Endothelial cell of umbilical vein (primary cell): Measurements from ENCODE around the gene STH. TPM values are rescaled to one million over a fixed set of nuclear protein-coding genes. Genes with fewer than 3 reads are reported as not detected.

Experiments used
- BruUV-seq: library from RNA; stranded (reverse); fragments of 400-500 nt; replicated peaks from 2 replicates; lab custom pipeline; 2021; lab: Mats Ljungman, UMichigan
- CTCF ChIA-PET: fragments of 300-600, 350-600 bp; sonication (Branson Sonifier 250); formaldehyde crosslinking; loops from one replicate; lab custom pipeline; 2021; ENCODE audit warnings: antibody characterized with exemption, inconsistent platforms; lab: Charles Lee
- POLR2A ChIA-PET: fragments of 300-600, 350-600 bp; sonication (Branson Sonifier 250); formaldehyde crosslinking; loops from one replicate; lab custom pipeline; 2021; ENCODE audit warnings: antibody characterized with exemption, inconsistent platforms; lab: Charles Lee
- DNase-seq: peaks from one replicate; pipeline ENCODE4 v3.0.0-alpha.2; 2011; ENCODE audit warnings: low read depth, low spot score
- FAIRE-seq: peaks from 2 replicates; lab custom pipeline; 2011; peaks lifted over from hg19 to GRCh38; lab: Jason Lieb, UNC
- H2AFZ ChIP-seq: 2 replicates; pipeline ENCODE4 v1.6.0; 2012; ENCODE audit warnings: low read depth, low read length, control low read depth, inconsistent platforms
- H3K27ac ChIP-seq: 2 replicates; pipeline ENCODE4 v1.5.1; 2011; ENCODE audit warnings: low read depth, mild to moderate bottlenecking, control low read depth, low read length, moderate library complexity; ENCODE audit not compliant: insufficient read depth
- H3K27me3 ChIP-seq, 2 experiments: 2 replicates each; pipeline versions ENCODE4 v1.6.0 to v1.6.1; 2011; ENCODE audit warnings: low read length in 2 of 2, mixed read lengths in 1 of 2; ENCODE audit not compliant: control insufficient read depth in 2 of 2, insufficient read depth in 2 of 2
- H3K36me3 ChIP-seq, 2 experiments: 2 replicates in 1 of 2; 3 replicates in 1 of 2; pipeline ENCODE4 v1.5.1; 2011; ENCODE audit warnings: low read length in 2 of 2, mild to moderate bottlenecking in 1 of 2, moderate library complexity in 1 of 2; ENCODE audit not compliant: control insufficient read depth in 2 of 2, insufficient read depth in 2 of 2; ENCODE audit errors: extremely low read depth in 1 of 2
- H3K4me1 ChIP-seq: 3 replicates; pipeline ENCODE4 v1.5.1; 2011; ENCODE audit warnings: mild to moderate bottlenecking, low read length; ENCODE audit not compliant: control insufficient read depth, insufficient read depth; ENCODE audit errors: extremely low read depth
- H3K4me2 ChIP-seq: 2 replicates; pipeline ENCODE4 v1.6.1; 2011; ENCODE audit warnings: low read length, control low read depth, mixed read lengths; ENCODE audit not compliant: insufficient read depth
- H3K4me3 ChIP-seq, 3 experiments: fragments of 200-600 bp in 1 of 3; sonication (generic), shearing (Covaris generic) in 1 of 3; replicated peaks in 1 of 3; 2 replicates each; pipeline ENCODE4 v1.5.1; 2011 to 2016; ENCODE audit warnings: control low read depth in 3 of 3, low read length in 3 of 3, mild to moderate bottlenecking in 2 of 3, inconsistent platforms in 1 of 3, low read depth in 1 of 3, moderate library complexity in 1 of 3; ENCODE audit not compliant: insufficient read depth in 1 of 3
- H3K79me2 ChIP-seq: 2 replicates; pipeline ENCODE4 v1.6.0; 2012; ENCODE audit warnings: low read length, inconsistent platforms; ENCODE audit not compliant: control insufficient read depth, insufficient read depth
- H3K9ac ChIP-seq: replicated peaks from 2 replicates; pipeline ENCODE3; 2011; ENCODE audit warnings: low read length, control low read depth; ENCODE audit not compliant: insufficient read depth; ENCODE audit errors: extremely low read depth
- H3K9me1 ChIP-seq: replicated peaks from 3 replicates; pipeline ENCODE4 v1.6.0; 2011; ENCODE audit warnings: mild to moderate bottlenecking, low read length; ENCODE audit not compliant: control insufficient read depth, insufficient read depth; ENCODE audit errors: extremely low read depth
- H3K9me3 ChIP-seq: replicated peaks from 2 replicates; pipeline ENCODE4 v1.5.1; 2012; ENCODE audit warnings: low read length, inconsistent platforms; ENCODE audit not compliant: control insufficient read depth, insufficient read depth
- H4K20me1 ChIP-seq: replicated peaks from 2 replicates; pipeline ENCODE3; 2011; ENCODE audit warnings: mild to moderate bottlenecking, low read length; ENCODE audit not compliant: control insufficient read depth, insufficient read depth; ENCODE audit errors: extremely low read depth
- CTCF ChIP-seq, 2 donors: IDR thresholded peaks; 1 replicate in 1 of 2; 2 replicates in 1 of 2; pipeline ENCODE4 v1.5.1; 2011; ENCODE audit warnings: low read length in 2 of 2, mild to moderate bottlenecking in 2 of 2, moderate library complexity in 2 of 2, control low read depth in 1 of 2, inconsistent platforms in 1 of 2, low read depth in 1 of 2; ENCODE audit not compliant: insufficient read depth in 1 of 2; ENCODE audit errors: extremely low read depth in 1 of 2
- EZH2 ChIP-seq: IDR thresholded peaks from 2 replicates; pipeline ENCODE4 v1.6.1; 2012; ENCODE audit warnings: borderline replicate concordance, low read depth, mild to moderate bottlenecking, moderate library complexity, low read length, inconsistent platforms; ENCODE audit not compliant: severe bottlenecking
- FOS ChIP-seq: IDR thresholded peaks from 2 replicates; pipeline ENCODE4 v1.6.1; 2011; ENCODE audit warnings: mild to moderate bottlenecking, low read length, moderate library complexity, borderline replicate concordance; ENCODE audit not compliant: insufficient read depth
- GATA2 ChIP-seq: IDR thresholded peaks from 2 replicates; pipeline ENCODE4 v1.7.0; 2011; ENCODE audit warnings: low read depth, mild to moderate bottlenecking, moderate library complexity, mixed read lengths, low read length; ENCODE audit not compliant: insufficient read length, insufficient read depth
- JUN ChIP-seq: IDR thresholded peaks from 2 replicates; pipeline ENCODE4 v1.6.1; 2011; ENCODE audit warnings: borderline replicate concordance, low read depth; ENCODE audit not compliant: insufficient read length, insufficient read depth
- MAX ChIP-seq: IDR thresholded peaks from 2 replicates; pipeline ENCODE4 v1.6.1; 2011; ENCODE audit not compliant: insufficient read depth, insufficient read length
- MYC ChIP-seq: IDR thresholded peaks from one replicate; pipeline ENCODE4 v1.6.1; 2011; ENCODE audit warnings: mild to moderate bottlenecking, low read depth, low read length
- POLR2A ChIP-seq: IDR thresholded peaks from 2 replicates; pipeline ENCODE4 v1.6.1; 2012; ENCODE audit warnings: low read depth, mild to moderate bottlenecking, control low read depth, low read length
- POLR2AphosphoS5 ChIP-seq: IDR thresholded peaks from 2 replicates; pipeline ENCODE4 v1.6.1; 2012; ENCODE audit warnings: low read depth, mild to moderate bottlenecking, control low read depth, low read length, moderate library complexity; ENCODE audit not compliant: insufficient read depth
- dilution Hi-C: fragments of 300-500 bp; cut with MboI; formaldehyde crosslinking; loops from one replicate; pipeline ENCODE4 v1.15.0; 2019; ENCODE audit warnings: low sequenced_read_pairs; ENCODE audit not compliant: extremely low pct_ligation_motif_present
- intact Hi-C: fragments of 100-400 bp; cut with micrococcal nuclease; formaldehyde crosslinking; loops from one replicate; pipeline ENCODE4 v1.10.0; 2022
- polyA plus RNA-seq, 4 experiments: library from polyadenylated mRNA; depleted of rRNA in 3 of 4; stranded (reverse) in 3 of 4; unstranded in 1 of 4; fragments of >200 nt; gene quantifications; 2 replicates each; pipeline versions ENCODE4 v1.2.1 to v1.2.3, GENCODE V29; 2011 to 2012; ENCODE audit warnings: missing spikeins in 1 of 4
- total RNA-seq: library from RNA; stranded (reverse); gene quantifications from 2 replicates; pipeline ENCODE4 v1.2.3, GENCODE V29; 2021

Gene STH
- total and polyA plus RNA-seq, 2 donors (not counting 3 experiments of a cell fraction or from before 2014, with no cell fraction given): not detected

- Histone ChIP-seq H3K9ac (no peak overlapping the region), H3K4me3 (no peak overlapping the region), H3K4me1 (no peaks in the 10 kb centered on the region), H3K27me3 (no peaks in the 10 kb centered on the region), H3K79me2 (no peaks in the 10 kb centered on the region), H3K9me3 (no peaks in the 10 kb centered on the region), H3K4me2 (no peak overlapping the region), H3K27ac (no peak overlapping the region), H2AFZ (no peak overlapping the region), H4K20me1 (no peaks in the 10 kb centered on the region), H3K9me1 (no peaks in the 10 kb centered on the region), H3K36me3 (peaks cover 36 to 55% of the 10 kb centered on the region in 2 experiments)
- CTCF ChIA-PET: interaction anchor here (0.5 to 2.4 kb wide), 4 partner anchors 9 to 158 kb away, joined by 3 to 15 read pairs (median 4); partner anchors contain the start of gene KANSL1
- dilution Hi-C loops (no loop called here), intact Hi-C loops (no loop called here)
- DNase-seq (no peak), FAIRE-seq (no peak)
- no peak for TF ChIP-seq POLR2A
- no TSS peak for BruUV-seq
- POLR2A ChIA-PET: interaction anchor here (0.7 kb wide), 1 partner anchor 804 kb away, joined by 4 read pairs; no protein-coding TSS in a partner anchor
Observed at GRCh38 chr17:46035112-46035818, 36.2 kb downstream of the STH start.

GRCh38 chr17:46036491-46036890 lies 37.4 kb downstream of the STH start:
- ChIA-PET CTCF (interaction anchor here (1.4 to 2.4 kb wide), 3 partner anchors 8 to 157 kb away, joined by 3 to 15 read pairs (median 5); partner anchors contain the start of gene KANSL1), POLR2A (no interaction called here)
- Histone ChIP-seq H3K4me3 (no peak overlapping the region), H3K9me1 (no peaks in the 10 kb centered on the region), H3K9me3 (no peaks in the 10 kb centered on the region), H2AFZ (no peak overlapping the region), H3K4me2 (no peak overlapping the region), H3K4me1 (no peaks in the 10 kb centered on the region), H3K36me3 (peaks cover 29 to 45% of the 10 kb centered on the region in 2 experiments), H3K79me2 (no peaks in the 10 kb centered on the region), H3K9ac (no peak overlapping the region), H3K27me3 (no peaks in the 10 kb centered on the region), H3K27ac (no peak overlapping the region), H4K20me1 (no peaks in the 10 kb centered on the region)
- TF ChIP-seq GATA2 (no peak), MAX (no peak), CTCF (IDR thresholded peaks at IDR 0.05; ENCODE audit: extremely low read depth in 1 of 2, insufficient read depth in 1 of 2, low read depth in 1 of 2, low read length in 2 of 2) (no peak), POLR2AphosphoS5 (no peak), FOS (no peak), MYC (no peak), EZH2 (no peak), JUN (no peak), POLR2A (no peak)
- intact Hi-C loops: no loop called here
- DNase-seq (no peak), FAIRE-seq (no peak)
- dilution Hi-C loops: no loop called here
- no TSS peak for BruUV-seq
